ENCODE data around the gene LTF. TPM values are rescaled to one million over a fixed set of nuclear protein-coding genes. Genes with fewer than 3 reads are reported as not detected.

Gene LTF
- total and polyA plus RNA-seq, 9 of the 15 experiments (the other 6 are each of a cell fraction or from before 2014, with no cell fraction given): 0.07 TPM; not detected in 8

GRCh38 chr3:46508850-46509591 is 44.3 kb upstream of the LTF start (continued):
- no peak for TF ChIP-seq ZNF217 (CRISPR knock-in tag; IDR thresholded peaks at IDR 0.05)
- TF ChIP-seq MLX (CRISPR knock-in tag; conservative IDR thresholded peaks at IDR 0.05): no peak
- TF ChIP-seq SIN3A (IDR thresholded peaks at IDR 0.05; ENCODE audit: borderline replicate concordance in 2 of 2, control insufficient read depth in 1 of 2, low read depth in 2 of 2, low read length in 2 of 2): no peak
- no peak for TF ChIP-seq BRD9 (IDR thresholded peaks at IDR 0.05; ENCODE audit: low read depth, partially characterized antibody)
- no peak for TF ChIP-seq HMG20B (CRISPR knock-in tag; IDR thresholded peaks at IDR 0.05)
- TF ChIP-seq NR4A1 (CRISPR knock-in tag; IDR thresholded peaks at IDR 0.05): no peak
- TF ChIP-seq NR4A1 (tag; IDR thresholded peaks at IDR 0.05): peak; percentile 91
- TF ChIP-seq ZNF655 (CRISPR knock-in tag; IDR thresholded peaks at IDR 0.05): no peak
- peak; percentile 98 for TF ChIP-seq HDAC3 (IDR thresholded peaks at IDR 0.05; ENCODE audit: borderline replicate concordance, partially characterized antibody)
- TF ChIP-seq SAFB (IDR thresholded peaks at IDR 0.05; ENCODE audit: borderline replicate concordance, low read depth, low read length): no peak
- no peak for TF ChIP-seq XRCC4 (IDR thresholded peaks at IDR 0.05; ENCODE audit: extremely low read depth, insufficient read depth, insufficient read length)
- no peak for TF ChIP-seq FOXJ3 (CRISPR knock-in tag; IDR thresholded peaks at IDR 0.05)
- no peak for TF ChIP-seq ZNF398 (CRISPR knock-in tag; IDR thresholded peaks at IDR 0.05)
- no peak for TF ChIP-seq HMG20A (CRISPR knock-in tag; conservative IDR thresholded peaks at IDR 0.05)
- no peak for TF ChIP-seq RHOXF2B (CRISPR knock-in tag; conservative IDR thresholded peaks at IDR 0.05)
- TF ChIP-seq L3MBTL2 (IDR thresholded peaks at IDR 0.05): peak; percentile 35
- TF ChIP-seq ZNF57 (CRISPR knock-in tag; IDR thresholded peaks at IDR 0.05): no peak
- no peak for TF ChIP-seq CREBBP (IDR thresholded peaks at IDR 0.05; ENCODE audit: low read depth, low read length)
- no peak for TF ChIP-seq NELFE (IDR thresholded peaks at IDR 0.05; ENCODE audit: insufficient read depth, insufficient read length)
- no peak for TF ChIP-seq SMAD2 (IDR thresholded peaks at IDR 0.05; ENCODE audit: low read depth, low read length)
- TF ChIP-seq THAP7 (CRISPR knock-in tag; IDR thresholded peaks at IDR 0.05): no peak
- peak in 1 of 2 experiments; percentile 99; a peak in 3 of 4 replicates for TF ChIP-seq TBL1XR1 (IDR thresholded peaks at IDR 0.05; ENCODE audit: low read length in 2 of 2)
- no peak for TF ChIP-seq DNMT1 (IDR thresholded peaks at IDR 0.05)
- no peak for TF ChIP-seq KAT2B (IDR thresholded peaks at IDR 0.05; ENCODE audit: low read depth, low read length)
- no peak for TF ChIP-seq NCOA6 (IDR thresholded peaks at IDR 0.05)
- TF ChIP-seq TAL1 (IDR thresholded peaks at IDR 0.05): peak; percentile 100

Measured in K562 (cell line).